Aorta (tissue), 5 donors: ENCODE results near the gene NOL4L. TPM values are rescaled to one million over a fixed set of nuclear protein-coding genes. Genes with fewer than 3 reads are reported as not detected.
A peak's percentile ranks its signal among the peaks of the same experiment; 100 is the strongest.

Source experiments
- ATAC-seq: fragments of 200-7000 bp; cut with Tn5 transposase; one replicate; pipeline ENCODE4 v1.9.1; 2022; ENCODE audit warnings: moderate library complexity; ENCODE audit not compliant: low FRiP score
- DNase-seq, 2 donors: peaks; one replicate each; pipeline ENCODE4 v3.0.0-alpha.2; 2020
- H3K27ac ChIP-seq, 2 donors: one replicate each; pipeline ENCODE4 v1.5.1; 2013; ENCODE audit warnings: low read length in 2 of 2, mild to moderate bottlenecking in 2 of 2, moderate library complexity in 2 of 2, control low read depth in 1 of 2, inconsistent platforms in 1 of 2, low read depth in 1 of 2
- H3K27me3 ChIP-seq, 2 donors: one replicate each; pipeline ENCODE4 v1.6.1; 2013; ENCODE audit warnings: control low read depth in 1 of 2, low read length in 1 of 2, mild to moderate bottlenecking in 1 of 2, moderate library complexity in 1 of 2; ENCODE audit not compliant: insufficient read depth in 2 of 2, control insufficient read depth in 1 of 2
- H3K36me3 ChIP-seq, 2 donors: one replicate each; pipeline ENCODE4 v1.6.1; 2013; ENCODE audit warnings: control low read depth in 1 of 2, low read length in 1 of 2, mild to moderate bottlenecking in 1 of 2; ENCODE audit not compliant: insufficient read depth in 2 of 2, control insufficient read depth in 1 of 2
- H3K4me1 ChIP-seq, 2 donors: one replicate each; pipeline ENCODE4 v1.6.1; 2013; ENCODE audit warnings: low read length in 2 of 2, control low read depth in 1 of 2, mild to moderate bottlenecking in 1 of 2, moderate library complexity in 1 of 2; ENCODE audit not compliant: insufficient read depth in 2 of 2, control insufficient read depth in 1 of 2
- H3K4me3 ChIP-seq, 2 donors: one replicate each; pipeline ENCODE4 v1.5.1; 2013; ENCODE audit warnings: low read length in 2 of 2, control low read depth in 1 of 2, mild to moderate bottlenecking in 1 of 2
- H3K9me3 ChIP-seq: one replicate; pipeline ENCODE4 v1.6.1; 2013; ENCODE audit warnings: mild to moderate bottlenecking, low read length; ENCODE audit not compliant: control insufficient read depth
- WGBS, 2 donors: extraction: QIAGEN DNeasy Blood & Tissue Kit; methylation state at CpG; one replicate each; pipeline ENCODE4 v1.1.7; 2013; 5-methylcytosine and 5-hydroxymethylcytosine counted together
- intact Hi-C, 2 donors: fragments of 100-400 bp; cut with DNase I; formaldehyde crosslinking; loops; one replicate each; pipeline versions ENCODE4 v1.14.2 to v1.15.0; 2022
- polyA plus RNA-seq, 2 donors: library from polyadenylated mRNA; stranded (reverse); fragments of 200-250 nt; gene quantifications; one replicate each; pipeline ENCODE4 v1.2.3, GENCODE V29; 2013
- total RNA-seq, 2 donors: library from RNA; stranded (reverse); fragmentation: NEBNext Ultra II Directional; extraction: Animal tissue kit (Norgen Biotek cat#: 25700); gene quantifications; one replicate each; pipeline ENCODE4 v1.2.1, GENCODE V29; 2021
- donor health status: healthy with polysubstance abuse.
- donor health status: Bipolar disorder and iron deficiency.
- donor health status: DM: no; HTN: no; CAD: no.
- donor health status: DM: no; HTN: no; CAD: no.
- donor health status: DM: yes; HTN: yes; CAD: no.

The NOL4L gene
- total and polyA plus RNA-seq, 4 donors = 2.3 to 29.5 (median 8.0) TPM

DNA sequence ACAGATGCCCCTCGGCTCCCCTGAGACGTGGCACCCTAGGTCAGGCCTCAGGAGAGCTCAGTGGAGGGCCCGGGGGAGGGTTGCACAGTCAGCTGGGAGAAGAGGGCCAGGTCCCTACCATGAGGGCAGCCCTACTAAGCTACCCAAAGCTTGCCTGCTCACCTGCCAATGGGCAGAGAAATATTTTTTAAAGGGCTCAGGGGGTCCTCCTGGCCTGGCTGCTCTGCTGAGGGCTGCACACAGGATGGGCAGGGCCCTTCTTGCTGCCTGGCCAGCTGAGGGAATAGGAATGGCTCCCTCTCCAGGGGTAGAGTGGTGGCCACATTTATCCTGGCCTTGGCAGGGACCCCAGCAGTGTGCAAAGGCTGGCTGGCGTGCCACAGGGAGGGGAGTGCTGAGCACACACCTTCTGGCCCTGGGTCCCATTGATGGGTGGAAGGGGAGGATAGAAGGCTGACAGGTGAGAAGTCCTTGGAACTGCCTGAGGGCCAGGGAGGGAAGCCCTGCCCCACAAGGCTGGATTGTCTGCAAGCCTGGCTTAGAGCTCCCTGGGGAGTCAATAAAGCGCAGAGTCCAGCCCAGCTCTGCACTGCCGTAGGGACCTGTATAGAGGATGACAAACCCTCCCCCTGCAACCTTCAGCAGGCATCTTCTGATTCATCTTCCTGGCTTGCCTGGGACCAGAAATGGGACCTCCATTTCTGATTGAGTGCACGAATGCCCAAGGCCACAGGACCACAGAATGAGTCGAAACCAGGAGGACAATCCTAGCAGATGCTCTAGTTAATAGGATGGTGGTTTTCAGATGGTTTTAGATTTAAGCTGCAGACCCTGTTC, 62.1 kb downstream of the NOL4L start:
- DNase-seq (peak in 1 of 2 donors; percentile 18), ATAC-seq (no peak)
- Histone ChIP-seq H3K4me1 (no peaks in the 10 kb centered on the region), H3K27me3 (no peaks in the 10 kb centered on the region), H3K27ac (no peak overlapping the region), H3K36me3 (no peaks in the 10 kb centered on the region), H3K9me3 (no peaks in the 10 kb centered on the region), H3K4me3 (no peak overlapping the region)
- intact Hi-C loops = loop anchor here (2.0 to 10.0 kb wide), 3 partner anchors 130 to 254 kb away; no protein-coding TSS in a partner anchor
- 83 to 90% methylated on average over 8 of the region's 8 CpGs for WGBS, 2 donors

DNA sequence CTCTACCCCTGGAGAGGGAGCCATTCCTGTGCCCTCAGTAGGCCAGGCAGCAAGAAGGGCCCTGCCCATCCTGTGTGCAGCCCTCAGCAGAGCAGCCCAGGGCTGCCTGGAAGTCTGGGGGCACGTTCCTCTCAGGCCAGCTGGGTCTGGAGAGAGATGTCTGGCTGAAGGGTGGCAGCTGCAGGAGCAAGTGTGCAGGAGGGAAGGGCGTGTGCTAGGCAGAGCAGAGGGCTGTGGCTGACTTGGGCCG, 62.7 kb downstream of the NOL4L start:
- Histone ChIP-seq H3K27me3 (no peaks in the 10 kb centered on the region), H3K27ac (no peak overlapping the region), H3K4me1 (no peaks in the 10 kb centered on the region), H3K9me3 (no peaks in the 10 kb centered on the region), H3K36me3 (no peaks in the 10 kb centered on the region), H3K4me3 (no peak overlapping the region)
- ATAC-seq (no peak), DNase-seq (peak in 1 of 2 donors; percentile 38)
- intact Hi-C loops = loop anchor here (2.0 to 10.0 kb wide), 3 partner anchors 130 to 255 kb away; no protein-coding TSS in a partner anchor
- 82 to 89% methylated on average over 3 of the region's 3 CpGs for WGBS, 2 donors

- 19 to 20% methylated on average over 15 of the region's 15 CpGs for WGBS, 2 donors
- Histone ChIP-seq H3K27me3 (no peaks in the 10 kb centered on the region), H3K9me3 (no peaks in the 10 kb centered on the region), H3K4me3 (no peak overlapping the region), H3K36me3 (no peaks in the 10 kb centered on the region), H3K4me1 (no peaks in the 10 kb centered on the region), H3K27ac (no peak overlapping the region)
- ATAC-seq (peak; percentile 77), DNase-seq (peak; percentile 75 to 87)
- intact Hi-C loops = loop anchor here (1.0 to 10.0 kb wide), 4 partner anchors 131 to 255 kb away; no protein-coding TSS in a partner anchor
Measured at GRCh38 chr20:32521780-32522525, 63.2 kb downstream of the NOL4L start.

DNA sequence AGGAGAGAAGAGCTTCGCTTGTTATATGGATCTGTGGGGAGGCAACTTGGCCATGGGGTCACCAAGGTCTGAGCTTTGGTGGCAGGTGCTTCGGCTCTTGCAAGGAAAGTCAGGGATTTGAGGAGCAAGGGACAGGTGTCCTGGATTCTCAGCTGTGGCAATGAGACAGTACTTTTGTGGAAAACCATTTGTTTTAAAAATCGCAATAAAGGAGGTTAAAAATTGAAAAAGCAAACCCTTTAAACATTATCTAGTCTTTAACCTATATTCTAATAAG, 64.3 kb downstream of the NOL4L start:
- no peaks in the 10 kb centered on the region for H3K36me3 ChIP-seq
- H3K27ac ChIP-seq = no peak overlapping the region
- H3K4me1 ChIP-seq = no peaks in the 10 kb centered on the region
- H3K9me3 ChIP-seq = no peaks in the 10 kb centered on the region
- H3K27me3 ChIP-seq = no peaks in the 10 kb centered on the region
- DNase-seq = no peak
- intact Hi-C loops = loop anchor here (1.0 to 10.0 kb wide), 3 partner anchors 132 to 256 kb away; no protein-coding TSS in a partner anchor
- 87 to 99% methylated on average over 3 of the region's 3 CpGs for WGBS, 2 donors
- ATAC-seq = no peak
- no peak overlapping the region for H3K4me3 ChIP-seq

- ATAC-seq (no peak), DNase-seq (peak; percentile 30 to 65)
- H3K27me3 ChIP-seq = no peaks in the 10 kb centered on the region
- H3K4me3 ChIP-seq = no peak overlapping the region
- no peaks in the 10 kb centered on the region for H3K36me3 ChIP-seq
- no peak overlapping the region for H3K27ac ChIP-seq
- H3K9me3 ChIP-seq = no peaks in the 10 kb centered on the region
- H3K4me1 ChIP-seq = no peaks in the 10 kb centered on the region
- 90 to 92% methylated on average over 11 of the region's 11 CpGs for WGBS, 2 donors
- intact Hi-C loops = no loop called here
Measured at GRCh38 chr20:32519381-32519730, 65.8 kb downstream of the NOL4L start.

DNA sequence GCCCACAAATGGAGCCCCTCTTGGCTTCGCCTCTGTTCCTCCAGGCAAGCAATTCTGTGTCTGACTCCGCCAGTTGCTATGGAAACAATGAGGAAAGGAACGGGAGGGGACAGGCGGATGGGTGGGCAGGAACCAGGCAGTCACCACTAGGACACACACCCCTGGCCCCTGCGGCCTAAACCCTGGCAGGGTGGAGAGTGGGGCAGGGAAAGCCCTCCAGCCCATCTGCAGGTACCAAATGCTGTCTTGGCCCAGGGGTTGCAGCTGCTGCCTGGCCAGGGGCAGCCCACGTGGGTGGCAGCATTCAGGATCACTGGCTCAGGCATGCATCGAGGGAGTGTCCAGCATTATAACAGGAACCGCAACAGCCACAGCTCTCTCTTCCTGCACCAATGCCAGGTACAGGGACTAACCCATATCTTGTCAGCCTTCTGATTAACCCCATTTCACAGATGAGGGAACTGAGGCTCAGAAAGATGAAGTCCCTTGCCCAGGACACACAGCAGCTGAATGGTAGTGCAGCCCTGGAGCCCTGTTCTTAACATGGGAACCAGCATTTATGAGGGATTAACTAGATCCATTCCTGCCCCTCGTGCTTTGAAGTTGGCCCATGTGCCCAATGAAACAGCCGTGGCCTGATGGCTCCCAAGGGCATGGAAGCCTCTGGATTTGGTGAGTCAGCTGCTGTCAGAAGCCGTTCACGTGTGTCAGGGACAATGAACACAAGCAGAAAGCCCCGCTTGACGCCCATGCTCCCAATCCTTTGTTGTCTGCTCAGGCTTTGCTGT, 66.3 kb downstream of the NOL4L start:
- no peaks in the 10 kb centered on the region for H3K4me1 ChIP-seq
- no peak overlapping the region for H3K27ac ChIP-seq
- WGBS, 2 donors = 81 to 85% methylated on average over 14 of the region's 14 CpGs
- intact Hi-C loops = no loop called here
- no peak overlapping the region for H3K4me3 ChIP-seq
- H3K9me3 ChIP-seq = no peaks in the 10 kb centered on the region
- DNase-seq = peak in 1 of 2 donors; percentile 18
- no peaks in the 10 kb centered on the region for H3K36me3 ChIP-seq
- H3K27me3 ChIP-seq = no peaks in the 10 kb centered on the region
- ATAC-seq = peak; percentile 6

- no peaks in the 10 kb centered on the region for H3K36me3 ChIP-seq
- no peaks in the 10 kb centered on the region for H3K4me1 ChIP-seq
- intact Hi-C loops = no loop called here
- DNase-seq (peak in 1 of 2 donors; percentile 17), ATAC-seq (no peak)
- no peak overlapping the region for H3K4me3 ChIP-seq
- 92 to 93% methylated on average over 15 of the region's 15 CpGs for WGBS, 2 donors
- no peaks in the 10 kb centered on the region for H3K9me3 ChIP-seq
- H3K27ac ChIP-seq = no peak overlapping the region
- no peaks in the 10 kb centered on the region for H3K27me3 ChIP-seq
Measured at GRCh38 chr20:32517914-32518592, 67.1 kb downstream of the NOL4L start.

DNA sequence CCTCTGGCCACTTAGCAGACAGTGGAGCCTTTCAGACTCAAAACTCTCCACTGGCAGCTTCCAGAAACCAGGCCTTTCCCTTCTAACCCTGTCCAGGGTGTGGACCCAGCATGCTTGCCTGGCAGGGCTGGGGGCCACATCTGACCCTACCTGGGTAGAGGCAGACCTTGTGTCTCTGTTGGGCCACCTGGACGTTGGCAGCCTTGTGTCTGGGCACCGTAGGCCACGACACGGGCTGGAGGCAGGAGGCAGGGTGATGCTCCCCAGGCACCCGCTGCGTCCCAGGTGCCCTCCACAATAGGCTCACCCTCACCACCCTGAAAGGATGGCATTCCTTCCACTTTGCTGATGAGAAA, 67.6 kb downstream of the NOL4L start:
- no peaks in the 10 kb centered on the region for H3K9me3 ChIP-seq
- ATAC-seq (no peak), DNase-seq (peak in 1 of 2 donors; percentile 29)
- WGBS, 2 donors = 84 to 95% methylated on average over 6 of the region's 6 CpGs
- no peaks in the 10 kb centered on the region for H3K4me1 ChIP-seq
- intact Hi-C loops = no loop called here
- no peak overlapping the region for H3K4me3 ChIP-seq
- no peaks in the 10 kb centered on the region for H3K36me3 ChIP-seq
- no peaks in the 10 kb centered on the region for H3K27me3 ChIP-seq
- H3K27ac ChIP-seq = no peak overlapping the region
